HepG2 (cell line): ENCODE data around the gene CAPG. TPM values are rescaled to one million over a fixed set of nuclear protein-coding genes. Genes with fewer than 3 reads are reported as not detected.

Experiments
- AGO1 ChIP-seq: fragments of 200-400 bp; formaldehyde crosslinking; IDR thresholded peaks from 2 replicates; pipeline ENCODE4 v1.6.1; 2017; ENCODE audit warnings: mild to moderate bottlenecking, low read depth, low read length, moderate library complexity; ENCODE audit not compliant: poor library complexity, severe bottlenecking
- ARNT2 ChIP-seq: sonication (generic); formaldehyde crosslinking; IDR thresholded peaks from 2 replicates; pipeline ENCODE4 v1.8.0; 2022; ENCODE audit warnings: mild to moderate bottlenecking, low read depth, missing genetic modification reagents, moderate library complexity
- ESRRA ChIP-seq: sonication (generic); formaldehyde crosslinking; IDR thresholded peaks from 2 replicates; pipeline ENCODE4 v1.5.1; 2020; ENCODE audit warnings: mild to moderate bottlenecking, low read depth, missing genetic modification reagents
- GLI4 ChIP-seq: sonication (generic); formaldehyde crosslinking; IDR thresholded peaks from 2 replicates; pipeline ENCODE4 v1.5.1; 2020; ENCODE audit warnings: missing genetic modification reagents, mild to moderate bottlenecking, moderate library complexity, borderline replicate concordance
- KAT7 ChIP-seq: IDR thresholded peaks from 2 replicates; pipeline ENCODE4 v1.6.1; 2018; ENCODE audit warnings: borderline replicate concordance, missing compliant biosample characterization
- KDM5B ChIP-seq: sonication (generic); formaldehyde crosslinking; IDR thresholded peaks from 2 replicates; pipeline ENCODE4 v1.4.0; 2020; ENCODE audit warnings: missing genetic modification reagents, mild to moderate bottlenecking, borderline replicate concordance
- MYNN ChIP-seq: sonication (generic); formaldehyde crosslinking; IDR thresholded peaks from 2 replicates; pipeline ENCODE4 v1.4.0; 2020; ENCODE audit warnings: mild to moderate bottlenecking, low read depth, missing genetic modification reagents
- NFYB ChIP-seq: sonication (generic); formaldehyde crosslinking; IDR thresholded peaks from 2 replicates; pipeline ENCODE4 v1.4.0; 2020; ENCODE audit warnings: missing genetic modification reagents
- RBFOX2 ChIP-seq: fragments of 200-400 bp; formaldehyde crosslinking; IDR thresholded peaks from 2 replicates; pipeline ENCODE4 v1.6.1; 2017; ENCODE audit warnings: low read depth, mild to moderate bottlenecking, low read length
- RBM39 ChIP-seq: fragments of 200-400 bp; formaldehyde crosslinking; IDR thresholded peaks from one replicate; pipeline ENCODE4 v1.6.1; 2018; ENCODE audit warnings: antibody characterized with exemption, mild to moderate bottlenecking, low read depth, low read length; ENCODE audit not compliant: poor library complexity, severe bottlenecking
- SOX6 ChIP-seq, 2 experiments: fragments of 450-650 bp in 1 of 2; sonication (generic) in 1 of 2; formaldehyde crosslinking in 1 of 2; IDR thresholded peaks; 2 replicates each; pipeline versions ENCODE4 v1.4.0 to v1.6.1; 2017 to 2020; ENCODE audit warnings: antibody characterized with exemption in 1 of 2, mild to moderate bottlenecking in 1 of 2, missing genetic modification reagents in 1 of 2
- SRSF1 ChIP-seq: fragments of 200-400 bp; formaldehyde crosslinking; optimal IDR thresholded peaks from 2 replicates; pipeline ENCODE3; 2017; ENCODE audit warnings: mild to moderate bottlenecking, low read depth, low read length, moderate library complexity
- TCF7 ChIP-seq: sonication (generic); IDR thresholded peaks from 2 replicates; pipeline ENCODE4 v1.6.1; 2016; ENCODE audit warnings: antibody characterized with exemption, low read depth
- U2AF2 ChIP-seq: fragments of 200-400 bp; formaldehyde crosslinking; IDR thresholded peaks from 2 replicates; pipeline ENCODE4 v1.6.1; 2017; ENCODE audit warnings: low read depth, mild to moderate bottlenecking, low read length
- ZFX ChIP-seq: sonication (generic); formaldehyde crosslinking; IDR thresholded peaks from 2 replicates; pipeline ENCODE4 v1.4.0; 2020; ENCODE audit warnings: mild to moderate bottlenecking, low read depth, missing genetic modification reagents, moderate library complexity
- ZNF777 ChIP-seq: sonication (generic); formaldehyde crosslinking; IDR thresholded peaks from 2 replicates; pipeline ENCODE4 v1.4.0; 2020; ENCODE audit warnings: missing genetic modification reagents
- ZNF816 ChIP-seq: sonication (generic); formaldehyde crosslinking; IDR thresholded peaks from 2 replicates; pipeline ENCODE4 v1.8.0; 2022; ENCODE audit warnings: missing genetic modification reagents, mild to moderate bottlenecking, borderline replicate concordance
- ZSCAN31 ChIP-seq: sonication (generic); formaldehyde crosslinking; IDR thresholded peaks from 2 replicates; pipeline ENCODE4 v1.5.0; 2020; ENCODE audit warnings: low read depth, mild to moderate bottlenecking, missing genetic modification reagents
- ZSCAN9 ChIP-seq: IDR thresholded peaks from 2 replicates; pipeline ENCODE4 v1.6.1; 2016; ENCODE audit warnings: borderline replicate concordance
- polyA plus RNA-seq, 8 experiments: library from polyadenylated mRNA; depleted of rRNA in 3 of 8; stranded (reverse) in 7 of 8; unstranded in 1 of 8; fragments of >200 nt; fragmentation: Illumina TruSeq in 4 of 8; extraction: Trizol in 4 of 8; gene quantifications; 2 replicates each; pipeline versions ENCODE4 v1.2.1 to v1.2.3, GENCODE V29; 2011 to 2016; ENCODE audit warnings: low read depth in 4 of 8, missing spikeins in 1 of 8, mixed read lengths in 1 of 8; ENCODE audit not compliant: insufficient read depth in 1 of 8
- total RNA-seq, 5 experiments: library from RNA; depleted of rRNA; stranded (reverse); fragments of >200 nt; fragmentation: Illumina TruSeq; extraction: Trizol; gene quantifications; 2 replicates each; pipeline ENCODE4 v1.2.3, GENCODE V29; 2016; ENCODE audit warnings: low read depth in 1 of 5
- TF ChIP-seq, protein P1 (sequence below): sonication (generic); formaldehyde crosslinking; IDR thresholded peaks from 2 replicates; pipeline ENCODE4 v1.4.0; 2020; ENCODE audit warnings: missing genetic modification reagents
- TF ChIP-seq, protein P2 (sequence below): sonication (generic); formaldehyde crosslinking; IDR thresholded peaks from 2 replicates; pipeline ENCODE4 v1.8.1; 2023; ENCODE audit warnings: mild to moderate bottlenecking, missing genetic modification reagents, borderline replicate concordance
- TF ChIP-seq, protein P3 (sequence below): IDR thresholded peaks from 2 replicates; pipeline ENCODE4 v1.6.1; 2016; ENCODE audit warnings: missing compliant biosample characterization, missing genetic modification reagents, borderline replicate concordance
- TF ChIP-seq, protein P4 (sequence below): IDR thresholded peaks from 2 replicates; pipeline ENCODE4 v1.6.1; 2012; ENCODE audit warnings: low read depth, low read length, improper control_type of control experiment

CAPG gene
- total and polyA plus RNA-seq, 2 of the 13 experiments (the other 11 are each of a cell fraction or from before 2014, with no cell fraction given), result 12.7 to 18.2 TPM

DNA sequence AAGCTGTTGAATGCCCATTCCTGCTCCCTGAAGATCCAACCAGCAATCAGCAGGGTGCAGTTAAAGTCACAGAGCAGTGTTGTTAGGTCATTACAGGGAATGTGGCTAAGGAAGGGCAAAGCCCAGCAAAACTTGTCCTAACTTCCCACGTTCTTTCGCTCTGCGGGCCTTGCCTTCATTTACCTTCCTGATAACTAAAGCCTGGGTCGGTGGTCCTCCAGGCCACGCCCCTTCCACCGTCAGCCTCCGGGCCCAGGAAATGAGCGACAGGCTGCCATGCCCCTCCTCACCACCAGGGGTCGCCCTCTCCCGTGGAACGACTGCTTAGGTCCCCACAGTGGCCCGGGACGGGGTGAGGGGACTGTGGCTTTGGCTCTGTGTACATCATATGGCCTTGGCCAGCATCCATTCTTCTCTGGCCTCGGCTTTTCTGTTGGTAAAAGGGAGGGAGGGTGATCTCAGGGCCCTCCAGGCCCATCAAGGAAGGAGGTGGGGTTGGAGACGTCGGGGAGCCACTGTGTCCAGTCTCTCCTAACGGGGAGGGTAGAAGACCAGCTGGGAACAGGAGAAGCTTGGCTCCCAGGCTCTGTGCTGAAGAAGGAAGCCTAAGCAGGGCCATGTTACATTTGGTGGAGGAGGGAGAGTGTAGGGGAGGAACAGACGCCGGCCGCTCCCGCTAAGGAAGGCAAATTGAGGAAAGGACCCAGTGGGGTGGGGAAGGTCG, 10.5 kb upstream of the CAPG start (continued):
- TF ChIP-seq AGO1 (peak; percentile 76), ZNF816 (CRISPR knock-in tag) (peak; percentile 72; the same call in 1 of the 2 replicates), ZSCAN9 (peak; percentile 83; the same call in 1 of the 2 replicates), ESRRA (CRISPR knock-in tag) (peak; percentile 0; the same call in 1 of the 2 replicates), KAT7 (CRISPR knock-in tag) (no peak), ZNF777 (0 out of 2 replicates have a peak, but pooled peaks have one; percentile 43), RBFOX2 (no peak), SOX6 (IDR thresholded peaks at IDR 0.05) (no peak), SOX6 (CRISPR knock-in tag; IDR thresholded peaks at IDR 0.05) (no peak; the same call in 1 of the 2 replicates), MYNN (no peak), ZSCAN31 (CRISPR knock-in tag) (no peak; the same call in 1 of the 2 replicates), SRSF1 (peak; percentile 16), ARNT2 (CRISPR knock-in tag) (no peak; the same call in none of the 2 replicates), GLI4 (0 out of 2 replicates have a peak, but pooled peaks have one; percentile 9), NFYB (CRISPR knock-in tag) (0 out of 2 replicates have a peak, but pooled peaks have one; percentile 11), RBM39 (peak; percentile 59), U2AF2 (no peak), ZFX (CRISPR knock-in tag) (no peak; the same call in 1 of the 2 replicates), TCF7 (no peak), KDM5B (peak; percentile 60; the same call in 1 of the 2 replicates)
- TF ChIP-seq, protein P1, sequence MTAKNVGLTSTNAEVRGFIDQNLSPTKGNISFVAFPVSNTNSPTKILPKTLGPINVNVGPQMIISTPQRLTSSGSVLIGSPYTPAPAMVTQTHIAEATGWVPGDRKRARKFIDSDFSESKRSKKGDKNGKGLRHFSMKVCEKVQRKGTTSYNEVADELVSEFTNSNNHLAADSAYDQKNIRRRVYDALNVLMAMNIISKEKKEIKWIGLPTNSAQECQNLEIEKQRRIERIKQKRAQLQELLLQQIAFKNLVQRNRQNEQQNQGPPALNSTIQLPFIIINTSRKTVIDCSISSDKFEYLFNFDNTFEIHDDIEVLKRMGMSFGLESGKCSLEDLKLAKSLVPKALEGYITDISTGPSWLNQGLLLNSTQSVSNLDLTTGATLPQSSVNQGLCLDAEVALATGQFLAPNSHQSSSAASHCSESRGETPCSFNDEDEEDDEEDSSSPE, result no peak; the same call in 1 of the 2 replicates
- TF ChIP-seq, protein P2, sequence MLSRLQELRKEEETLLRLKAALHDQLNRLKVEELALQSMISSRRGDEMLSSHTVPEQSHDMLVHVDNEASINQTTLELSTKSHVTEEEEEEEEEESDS, result no peak
- TF ChIP-seq, protein P3, sequence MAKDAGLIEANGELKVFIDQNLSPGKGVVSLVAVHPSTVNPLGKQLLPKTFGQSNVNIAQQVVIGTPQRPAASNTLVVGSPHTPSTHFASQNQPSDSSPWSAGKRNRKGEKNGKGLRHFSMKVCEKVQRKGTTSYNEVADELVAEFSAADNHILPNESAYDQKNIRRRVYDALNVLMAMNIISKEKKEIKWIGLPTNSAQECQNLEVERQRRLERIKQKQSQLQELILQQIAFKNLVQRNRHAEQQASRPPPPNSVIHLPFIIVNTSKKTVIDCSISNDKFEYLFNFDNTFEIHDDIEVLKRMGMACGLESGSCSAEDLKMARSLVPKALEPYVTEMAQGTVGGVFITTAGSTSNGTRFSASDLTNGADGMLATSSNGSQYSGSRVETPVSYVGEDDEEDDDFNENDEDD, result peak; percentile 67
- TF ChIP-seq, protein P4, sequence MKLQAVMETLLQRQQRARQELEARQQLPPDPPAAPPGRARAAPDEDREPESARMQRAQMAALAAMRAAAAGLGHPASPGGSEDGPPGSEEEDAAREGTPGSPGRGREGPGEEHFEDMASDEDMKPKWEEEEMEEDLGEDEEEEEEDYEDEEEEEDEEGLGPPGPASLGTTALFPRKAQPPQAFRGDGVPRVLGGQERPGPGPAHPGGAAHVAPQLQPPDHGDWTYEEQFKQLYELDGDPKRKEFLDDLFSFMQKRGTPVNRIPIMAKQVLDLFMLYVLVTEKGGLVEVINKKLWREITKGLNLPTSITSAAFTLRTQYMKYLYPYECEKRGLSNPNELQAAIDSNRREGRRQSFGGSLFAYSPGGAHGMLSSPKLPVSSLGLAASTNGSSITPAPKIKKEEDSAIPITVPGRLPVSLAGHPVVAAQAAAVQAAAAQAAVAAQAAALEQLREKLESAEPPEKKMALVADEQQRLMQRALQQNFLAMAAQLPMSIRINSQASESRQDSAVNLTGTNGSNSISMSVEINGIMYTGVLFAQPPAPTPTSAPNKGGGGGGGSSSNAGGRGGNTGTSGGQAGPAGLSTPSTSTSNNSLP, result peak; percentile 27; the same call in 1 of the 2 replicates
